GM23338 (cell line): ENCODE data around the gene HNRNPR. TPM values are rescaled to one million over a fixed set of nuclear protein-coding genes. Genes with fewer than 3 reads are reported as not detected.

Experiments
- ZNF331 ChIP-seq: fragments of 250-450 bp; sonication (Bioruptor Pico); IDR thresholded peaks from 2 replicates; pipeline ENCODE4 v1.5.0; 2020; ENCODE audit warnings: low read depth, mild to moderate bottlenecking, moderate library complexity
- polyA plus RNA-seq: library from polyadenylated mRNA; unstranded; fragments of >200 nt; fragmentation: Nextera tagmentation; extraction: Ambion mirVana; gene quantifications from 2 replicates; pipeline ENCODE4 v1.2.1, GENCODE V29; 2016
- total RNA-seq: library from RNA; depleted of rRNA; stranded (reverse); fragments of >200 nt; shearing (Covaris generic); gene quantifications from 2 replicates; pipeline ENCODE4 v1.2.3, GENCODE V29; 2014
- TF ChIP-seq, protein P1 (sequence below): fragments of 250-450 bp; sonication (Bioruptor Pico); IDR thresholded peaks from 2 replicates; pipeline ENCODE4 v1.5.0; 2020; ENCODE audit warnings: mild to moderate bottlenecking, moderate library complexity
- TF ChIP-seq, protein P2 (sequence below): IDR thresholded peaks from one replicate; pipeline ENCODE4 v1.6.1; 2018; ENCODE audit warnings: antibody characterized with exemption; ENCODE audit not compliant: unreplicated experiment
- TF ChIP-seq, protein P3 (sequence below): IDR thresholded peaks from 2 replicates; pipeline ENCODE4 v1.6.1; 2016; ENCODE audit warnings: antibody characterized with exemption

The HNRNPR gene
- total and polyA plus RNA-seq, 2 experiments from 2014 or later: 147 to 200 TPM

DNA sequence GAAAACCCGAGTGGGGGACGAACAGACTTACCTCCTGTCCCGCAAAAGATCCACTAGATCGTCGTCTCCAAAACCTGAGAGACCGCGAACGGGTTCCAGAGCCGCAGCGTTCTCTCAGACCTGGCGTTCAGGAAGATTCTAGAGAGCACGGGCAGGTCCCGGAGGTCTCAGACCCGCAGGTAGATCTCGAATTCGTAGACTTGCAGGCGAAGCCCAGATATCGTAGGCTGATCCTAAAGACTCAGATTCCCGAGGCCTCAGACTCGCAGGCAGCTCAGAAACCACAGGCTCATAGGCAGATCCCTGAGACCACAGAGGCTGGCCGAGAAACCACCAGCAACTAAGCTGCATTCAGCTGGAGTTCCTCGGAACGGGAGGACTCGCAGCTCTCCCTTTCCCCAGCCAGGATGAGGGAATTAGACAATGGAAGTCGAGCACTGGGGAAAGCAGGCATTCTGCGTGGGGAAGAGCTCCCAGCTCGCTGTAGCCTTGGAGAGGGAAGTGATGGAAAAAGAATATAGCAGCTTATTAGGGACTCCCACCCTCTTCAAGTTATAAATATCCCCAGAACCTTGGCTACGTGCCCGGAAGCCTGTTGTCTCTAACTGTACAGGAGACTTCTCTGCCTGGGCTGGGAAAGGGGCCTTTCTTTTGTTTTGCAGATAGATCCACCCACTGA lies 25.4 kb upstream of the HNRNPR start, which contains the start of gene ZNF436 (continued):
- TF ChIP-seq, protein P1, sequence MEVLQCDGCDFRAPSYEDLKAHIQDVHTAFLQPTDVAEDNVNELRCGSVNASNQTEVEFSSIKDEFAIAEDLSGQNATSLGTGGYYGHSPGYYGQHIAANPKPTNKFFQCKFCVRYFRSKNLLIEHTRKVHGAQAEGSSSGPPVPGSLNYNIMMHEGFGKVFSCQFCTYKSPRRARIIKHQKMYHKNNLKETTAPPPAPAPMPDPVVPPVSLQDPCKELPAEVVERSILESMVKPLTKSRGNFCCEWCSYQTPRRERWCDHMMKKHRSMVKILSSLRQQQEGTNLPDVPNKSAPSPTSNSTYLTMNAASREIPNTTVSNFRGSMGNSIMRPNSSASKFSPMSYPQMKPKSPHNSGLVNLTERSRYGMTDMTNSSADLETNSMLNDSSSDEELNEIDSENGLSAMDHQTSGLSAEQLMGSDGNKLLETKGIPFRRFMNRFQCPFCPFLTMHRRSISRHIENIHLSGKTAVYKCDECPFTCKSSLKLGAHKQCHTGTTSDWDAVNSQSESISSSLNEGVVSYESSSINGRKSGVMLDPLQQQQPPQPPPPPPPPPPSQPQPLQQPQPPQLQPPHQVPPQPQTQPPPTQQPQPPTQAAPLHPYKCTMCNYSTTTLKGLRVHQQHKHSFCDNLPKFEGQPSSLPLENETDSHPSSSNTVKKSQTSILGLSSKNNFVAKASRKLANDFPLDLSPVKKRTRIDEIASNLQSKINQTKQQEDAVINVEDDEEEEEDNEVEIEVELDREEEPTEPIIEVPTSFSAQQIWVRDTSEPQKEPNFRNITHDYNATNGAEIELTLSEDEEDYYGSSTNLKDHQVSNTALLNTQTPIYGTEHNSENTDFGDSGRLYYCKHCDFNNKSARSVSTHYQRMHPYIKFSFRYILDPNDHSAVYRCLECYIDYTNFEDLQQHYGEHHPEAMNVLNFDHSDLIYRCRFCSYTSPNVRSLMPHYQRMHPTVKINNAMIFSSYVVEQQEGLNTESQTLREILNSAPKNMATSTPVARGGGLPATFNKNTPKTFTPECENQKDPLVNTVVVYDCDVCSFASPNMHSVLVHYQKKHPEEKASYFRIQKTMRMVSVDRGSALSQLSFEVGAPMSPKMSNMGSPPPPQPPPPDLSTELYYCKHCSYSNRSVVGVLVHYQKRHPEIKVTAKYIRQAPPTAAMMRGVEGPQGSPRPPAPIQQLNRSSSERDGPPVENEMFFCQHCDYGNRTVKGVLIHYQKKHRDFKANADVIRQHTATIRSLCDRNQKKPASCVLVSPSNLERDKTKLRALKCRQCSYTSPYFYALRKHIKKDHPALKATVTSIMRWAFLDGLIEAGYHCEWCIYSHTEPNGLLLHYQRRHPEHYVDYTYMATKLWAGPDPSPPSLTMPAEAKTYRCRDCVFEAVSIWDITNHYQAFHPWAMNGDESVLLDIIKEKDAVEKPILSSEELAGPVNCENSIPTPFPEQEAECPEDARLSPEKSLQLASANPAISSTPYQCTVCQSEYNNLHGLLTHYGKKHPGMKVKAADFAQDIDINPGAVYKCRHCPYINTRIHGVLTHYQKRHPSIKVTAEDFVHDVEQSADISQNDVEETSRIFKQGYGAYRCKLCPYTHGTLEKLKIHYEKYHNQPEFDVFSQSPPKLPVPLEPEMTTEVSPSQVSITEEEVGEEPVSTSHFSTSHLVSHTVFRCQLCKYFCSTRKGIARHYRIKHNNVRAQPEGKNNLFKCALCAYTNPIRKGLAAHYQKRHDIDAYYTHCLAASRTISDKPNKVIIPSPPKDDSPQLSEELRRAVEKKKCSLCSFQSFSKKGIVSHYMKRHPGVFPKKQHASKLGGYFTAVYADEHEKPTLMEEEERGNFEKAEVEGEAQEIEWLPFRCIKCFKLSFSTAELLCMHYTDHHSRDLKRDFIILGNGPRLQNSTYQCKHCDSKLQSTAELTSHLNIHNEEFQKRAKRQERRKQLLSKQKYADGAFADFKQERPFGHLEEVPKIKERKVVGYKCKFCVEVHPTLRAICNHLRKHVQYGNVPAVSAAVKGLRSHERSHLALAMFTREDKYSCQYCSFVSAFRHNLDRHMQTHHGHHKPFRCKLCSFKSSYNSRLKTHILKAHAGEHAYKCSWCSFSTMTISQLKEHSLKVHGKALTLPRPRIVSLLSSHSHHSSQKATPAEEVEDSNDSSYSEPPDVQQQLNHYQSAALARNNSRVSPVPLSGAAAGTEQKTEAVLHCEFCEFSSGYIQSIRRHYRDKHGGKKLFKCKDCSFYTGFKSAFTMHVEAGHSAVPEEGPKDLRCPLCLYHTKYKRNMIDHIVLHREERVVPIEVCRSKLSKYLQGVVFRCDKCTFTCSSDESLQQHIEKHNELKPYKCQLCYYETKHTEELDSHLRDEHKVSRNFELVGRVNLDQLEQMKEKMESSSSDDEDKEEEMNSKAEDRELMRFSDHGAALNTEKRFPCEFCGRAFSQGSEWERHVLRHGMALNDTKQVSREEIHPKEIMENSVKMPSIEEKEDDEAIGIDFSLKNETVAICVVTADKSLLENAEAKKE: no peak
- no peak for TF ChIP-seq ZNF331 (CRISPR knock-in tag)
- TF ChIP-seq, protein P2, sequence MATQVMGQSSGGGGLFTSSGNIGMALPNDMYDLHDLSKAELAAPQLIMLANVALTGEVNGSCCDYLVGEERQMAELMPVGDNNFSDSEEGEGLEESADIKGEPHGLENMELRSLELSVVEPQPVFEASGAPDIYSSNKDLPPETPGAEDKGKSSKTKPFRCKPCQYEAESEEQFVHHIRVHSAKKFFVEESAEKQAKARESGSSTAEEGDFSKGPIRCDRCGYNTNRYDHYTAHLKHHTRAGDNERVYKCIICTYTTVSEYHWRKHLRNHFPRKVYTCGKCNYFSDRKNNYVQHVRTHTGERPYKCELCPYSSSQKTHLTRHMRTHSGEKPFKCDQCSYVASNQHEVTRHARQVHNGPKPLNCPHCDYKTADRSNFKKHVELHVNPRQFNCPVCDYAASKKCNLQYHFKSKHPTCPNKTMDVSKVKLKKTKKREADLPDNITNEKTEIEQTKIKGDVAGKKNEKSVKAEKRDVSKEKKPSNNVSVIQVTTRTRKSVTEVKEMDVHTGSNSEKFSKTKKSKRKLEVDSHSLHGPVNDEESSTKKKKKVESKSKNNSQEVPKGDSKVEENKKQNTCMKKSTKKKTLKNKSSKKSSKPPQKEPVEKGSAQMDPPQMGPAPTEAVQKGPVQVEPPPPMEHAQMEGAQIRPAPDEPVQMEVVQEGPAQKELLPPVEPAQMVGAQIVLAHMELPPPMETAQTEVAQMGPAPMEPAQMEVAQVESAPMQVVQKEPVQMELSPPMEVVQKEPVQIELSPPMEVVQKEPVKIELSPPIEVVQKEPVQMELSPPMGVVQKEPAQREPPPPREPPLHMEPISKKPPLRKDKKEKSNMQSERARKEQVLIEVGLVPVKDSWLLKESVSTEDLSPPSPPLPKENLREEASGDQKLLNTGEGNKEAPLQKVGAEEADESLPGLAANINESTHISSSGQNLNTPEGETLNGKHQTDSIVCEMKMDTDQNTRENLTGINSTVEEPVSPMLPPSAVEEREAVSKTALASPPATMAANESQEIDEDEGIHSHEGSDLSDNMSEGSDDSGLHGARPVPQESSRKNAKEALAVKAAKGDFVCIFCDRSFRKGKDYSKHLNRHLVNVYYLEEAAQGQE: no peak
- TF ChIP-seq, protein P3, sequence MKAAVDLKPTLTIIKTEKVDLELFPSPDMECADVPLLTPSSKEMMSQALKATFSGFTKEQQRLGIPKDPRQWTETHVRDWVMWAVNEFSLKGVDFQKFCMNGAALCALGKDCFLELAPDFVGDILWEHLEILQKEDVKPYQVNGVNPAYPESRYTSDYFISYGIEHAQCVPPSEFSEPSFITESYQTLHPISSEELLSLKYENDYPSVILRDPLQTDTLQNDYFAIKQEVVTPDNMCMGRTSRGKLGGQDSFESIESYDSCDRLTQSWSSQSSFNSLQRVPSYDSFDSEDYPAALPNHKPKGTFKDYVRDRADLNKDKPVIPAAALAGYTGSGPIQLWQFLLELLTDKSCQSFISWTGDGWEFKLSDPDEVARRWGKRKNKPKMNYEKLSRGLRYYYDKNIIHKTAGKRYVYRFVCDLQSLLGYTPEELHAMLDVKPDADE: no peak
